Spleen (tissue), 13 donors: Measurements from ENCODE around the gene CPA4. TPM values are rescaled to one million over a fixed set of nuclear protein-coding genes. Genes with fewer than 3 reads are reported as not detected.
A peak's percentile ranks its signal among the peaks of the same experiment; 100 is the strongest.
"Not testable (repeated sequence)": the region's sequence is repeated elsewhere in the genome, so short reads cannot be mapped to it uniquely, and the experiment has no call there.

Source experiments
- DNase-seq: peaks from one replicate; pipeline ENCODE4 v3.0.0-alpha.2; 2020
- H3K27ac ChIP-seq, 8 donors: fragments of 200-600 bp; sonication (generic) in 7 of 8; 1 replicate in 4 of 8; 2 replicates in 4 of 8; pipeline versions ENCODE4 v1.5.0 to v1.8.0; 2016 to 2021; ENCODE audit warnings: inconsistent platforms in 4 of 8, mild to moderate bottlenecking in 4 of 8, moderate library complexity in 1 of 8
- H3K27me3 ChIP-seq, 7 donors: fragments of 200-600 bp; sonication (generic) in 6 of 7; replicated peaks in 1 of 7; 1 replicate in 4 of 7; 2 replicates in 3 of 7; pipeline versions ENCODE4 v1.5.0 to v1.8.0; 2016 to 2021; ENCODE audit warnings: inconsistent platforms in 3 of 7, mild to moderate bottlenecking in 1 of 7
- H3K36me3 ChIP-seq, 6 donors: fragments of 200-600 bp; sonication (generic) in 5 of 6; 1 replicate in 4 of 6; 2 replicates in 2 of 6; pipeline versions ENCODE4 v1.5.0 to v1.8.0; 2016 to 2021; ENCODE audit warnings: inconsistent platforms in 2 of 6
- H3K4me1 ChIP-seq, 6 donors: fragments of 200-600 bp; sonication (generic) in 5 of 6; 1 replicate in 3 of 6; 2 replicates in 3 of 6; pipeline versions ENCODE4 v1.5.0 to v1.8.0; 2016 to 2021; ENCODE audit warnings: inconsistent platforms in 3 of 6
- H3K4me3 ChIP-seq, 8 donors: fragments of 200-600 bp; sonication (generic) in 7 of 8; 1 replicate in 4 of 8; 2 replicates in 4 of 8; pipeline versions ENCODE4 v1.5.0 to v1.8.0; 2016 to 2021; ENCODE audit warnings: inconsistent platforms in 4 of 8, mild to moderate bottlenecking in 4 of 8, moderate library complexity in 2 of 8
- H3K9me3 ChIP-seq, 8 donors: fragments of 200-600 bp; sonication (generic) in 7 of 8; 1 replicate in 4 of 8; 2 replicates in 4 of 8; pipeline versions ENCODE4 v1.5.0 to v1.8.0; 2016 to 2021; ENCODE audit warnings: inconsistent platforms in 4 of 8
- CTCF ChIP-seq, 11 experiments: fragments of 200-600 bp in 7 of 11; fragments of 450-650 bp in 4 of 11; sonication (generic) in 4 of 11; IDR thresholded peaks in 8 of 11; conservative IDR thresholded peaks in 3 of 11; 1 replicate in 7 of 11; 2 replicates in 4 of 11; pipeline versions ENCODE4 v1.4.0 to v1.8.0; 2016 to 2021; ENCODE audit warnings: antibody characterized with exemption in 11 of 11, inconsistent platforms in 4 of 11, mild to moderate bottlenecking in 1 of 11
- POLR2A ChIP-seq, 3 donors: fragments of 450-650 bp; IDR thresholded peaks; one replicate each; pipeline ENCODE4 v1.5.1; 2017; ENCODE audit warnings: antibody characterized with exemption in 3 of 3, mild to moderate bottlenecking in 1 of 3
- POLR2AphosphoS5 ChIP-seq, 3 donors: sonication (generic); formaldehyde crosslinking; IDR thresholded peaks; one replicate each; pipeline ENCODE4 v1.5.1; 2017; ENCODE audit warnings: antibody characterized with exemption in 3 of 3
- WGBS, 5 donors: extraction: QIAGEN DNeasy Blood & Tissue Kit in 3 of 5; methylation state at CpG; one replicate each; pipeline versions ENCODE4 v1.1.5 to v1.1.7; 2013 to 2018; 5-methylcytosine and 5-hydroxymethylcytosine counted together
- intact Hi-C: fragments of 100-400 bp; cut with DNase I; formaldehyde crosslinking; loops from one replicate; pipeline ENCODE4 v1.15.0; 2023; ENCODE audit warnings: low total_unique reads
- long read RNA-seq, 2 donors: transcript quantifications; one replicate each; lab custom pipeline, GENCODE V29; 2026
- polyA plus RNA-seq, 3 donors: library from polyadenylated mRNA; stranded (reverse); fragments of 200-250 nt; gene quantifications; one replicate each; pipeline ENCODE4 v1.2.1, GENCODE V29; 2013
- total RNA-seq, 7 donors: library from RNA; depleted of rRNA in 3 of 7; stranded (reverse); fragments of >200 nt in 3 of 7; fragmentation: NEBNext Ultra II Directional in 4 of 7; extraction: Animal tissue kit (Norgen Biotek cat#: 25700) in 4 of 7; gene quantifications; one replicate each; pipeline versions ENCODE4 v1.1.0 to v1.2.1, GENCODE V29; 2016 to 2021
- donor health status: healthy with polysubstance abuse.
- donor health status: DM: no; HTN: no; CAD: no; lungs with moderate emphysema.
- donor health status: DM: no; HTN: no; CAD: no.
- donor health status: Bipolar disorder and iron deficiency.
- donor health status: healthy.
- donor health status: DM: no; HTN: no; CAD: no.
- donor health status: DM: yes; HTN: yes; CAD: no.

Gene CPA4
- total RNA-seq, result 1 to 10 TPM in 3 of 7 donors, under 1 TPM in 4; 0.40 to 3.3 (median 0.93) TPM
- under 1 TPM; 0.15 to 0.64 (median 0.20) TPM for polyA plus RNA-seq
- long read RNA-seq, donor 1, result 0 reads
- long read RNA-seq, donor 2, result 0 reads

GRCh38 chr7:130292682-130293257 is at the start of gene CPA4:
TSS of gene CPA4 (plus strand) at chr7:130293161. CDS start at chr7:130293181, 20 bp downstream.
- H3K4me3 ChIP-seq, result no peak within 1 kb of the TSS
- no peaks in the 10 kb centered on the region for H3K4me1 ChIP-seq
- H3K27ac ChIP-seq, result no peak within 1 kb of the TSS
- H3K36me3 ChIP-seq, result no peaks in the 10 kb centered on the region
- H3K9me3 ChIP-seq, result no peaks in the 10 kb centered on the region
- no peaks in the 10 kb centered on the region for H3K27me3 ChIP-seq
- no peak for TF ChIP-seq POLR2A (IDR thresholded peaks at IDR 0.05)
- no peak for TF ChIP-seq CTCF (IDR thresholded peaks at IDR 0.05 in 8 of 11, conservative IDR thresholded peaks at IDR 0.05 in 3 of 11)
- no peak for TF ChIP-seq POLR2AphosphoS5 (IDR thresholded peaks at IDR 0.05)
- DNase-seq, result no peak
- 53 to 87% (median 81%) methylated on average over 1 of the region's 1 CpG for WGBS, 5 donors
- intact Hi-C loops, result no loop called here

GRCh38 chr7:130243486-130243885 is 49.5 kb upstream of the CPA4 start:
- peak overlapping the region in 1 of 8 donors; percentile 25 for H3K27ac ChIP-seq
- H3K36me3 ChIP-seq, H3K27me3 ChIP-seq, H3K9me3 ChIP-seq, H3K4me3 ChIP-seq, intact Hi-C loops, DNase-seq: not testable (repeated sequence)
- H3K4me1 ChIP-seq, result peaks cover 0 to 16% (median 9%) of the 10 kb centered on the region in 6 donors
- WGBS, 5 donors, result 22 to 28% (median 23%) methylated on average over 1 of the region's 1 CpG

- H3K4me3 ChIP-seq, H3K36me3 ChIP-seq, H3K27me3 ChIP-seq, DNase-seq, intact Hi-C loops, H3K27ac ChIP-seq: not testable (repeated sequence)
- peaks cover 0 to 16% (median 9%) of the 10 kb centered on the region in 6 donors for H3K4me1 ChIP-seq
- 91 to 98% (median 93%) methylated on average over 1 of the region's 1 CpG for WGBS, 5 donors
- H3K9me3 ChIP-seq, result peaks cover 0 to 15% (median 7%) of the 10 kb centered on the region in 8 donors
Observed at GRCh38 chr7:130246491-130246890, 46.5 kb upstream of the CPA4 start.

GRCh38 chr7:130248842-130249241 is 44.1 kb upstream of the CPA4 start:
- peaks cover 0 to 22% (median 10%) of the 10 kb centered on the region in 8 donors for H3K9me3 ChIP-seq
- H3K36me3 ChIP-seq, H3K4me3 ChIP-seq, intact Hi-C loops, H3K4me1 ChIP-seq, H3K27ac ChIP-seq, DNase-seq, H3K27me3 ChIP-seq: not testable (repeated sequence)
- WGBS, 5 donors, result 95 to 100% (median 96%) methylated on average over 5 of the region's 5 CpGs

GRCh38 chr7:130249626-130250025 is 43.3 kb upstream of the CPA4 start:
- H3K27me3 ChIP-seq, H3K4me1 ChIP-seq, H3K4me3 ChIP-seq, DNase-seq, intact Hi-C loops, H3K36me3 ChIP-seq, H3K27ac ChIP-seq: not testable (repeated sequence)
- peaks cover 0 to 30% (median 10%) of the 10 kb centered on the region in 8 donors for H3K9me3 ChIP-seq
- WGBS, 5 donors, result 81 to 94% (median 87%) methylated on average over 3 of the region's 3 CpGs

- TF ChIP-seq POLR2AphosphoS5 (IDR thresholded peaks at IDR 0.05) (no peak), CTCF (IDR thresholded peaks at IDR 0.05 in 8 of 11, conservative IDR thresholded peaks at IDR 0.05 in 3 of 11) (no peak), POLR2A (IDR thresholded peaks at IDR 0.05) (no peak)
- H3K4me3 ChIP-seq, result no peak overlapping the region
- no peaks in the 10 kb centered on the region for H3K27me3 ChIP-seq
- DNase-seq, result no peak
- intact Hi-C loops, result no loop called here
- no peak overlapping the region for H3K27ac ChIP-seq
- no peaks in the 10 kb centered on the region for H3K36me3 ChIP-seq
- no peaks in the 10 kb centered on the region for H3K4me1 ChIP-seq
- peaks cover 0 to 63% (median 34%) of the 10 kb centered on the region in 8 donors for H3K9me3 ChIP-seq
- WGBS, 5 donors, result 75 to 94% (median 89%) methylated on average over 5 to 6 of the region's 6 CpGs
Observed at GRCh38 chr7:130254555-130254954, 38.4 kb upstream of the CPA4 start.
